DMS153 treated with DMSO at 0.1 percent for 48 hours (cell line): ENCODE results near the gene SYN1.

Experiments used
- DNase-seq: peaks from one replicate; lab custom pipeline; 2025; ENCODE audit not compliant: unreplicated experiment; lab: John Stamatoyannopoulos, UW

SYN1 gene

DNA sequence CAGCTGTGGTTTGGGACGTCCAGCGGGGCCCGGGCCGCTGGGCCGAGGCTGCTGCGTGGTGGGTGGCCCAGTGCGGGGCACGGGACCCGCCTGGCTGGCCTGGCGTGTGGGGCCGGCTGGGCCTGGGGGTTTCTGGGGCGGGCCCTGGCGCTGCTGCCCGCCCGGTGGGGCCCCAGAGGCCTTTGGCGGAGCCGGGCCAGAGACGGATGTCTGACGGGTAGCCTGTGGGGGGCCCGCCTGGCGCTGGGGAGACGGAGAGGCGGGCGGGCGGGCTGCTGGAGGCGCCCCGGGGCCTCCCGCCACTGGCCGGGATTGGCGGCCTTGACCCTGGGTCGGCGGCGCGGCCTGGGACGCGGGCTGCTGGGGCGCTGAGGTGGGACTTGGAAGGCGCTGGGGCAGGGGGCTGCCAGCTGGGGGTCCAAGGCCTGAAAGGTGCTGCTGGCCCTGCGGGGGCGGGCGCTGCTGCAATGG lies 45.5 kb downstream of the SYN1 start:
- no peak for DNase-seq

DNA sequence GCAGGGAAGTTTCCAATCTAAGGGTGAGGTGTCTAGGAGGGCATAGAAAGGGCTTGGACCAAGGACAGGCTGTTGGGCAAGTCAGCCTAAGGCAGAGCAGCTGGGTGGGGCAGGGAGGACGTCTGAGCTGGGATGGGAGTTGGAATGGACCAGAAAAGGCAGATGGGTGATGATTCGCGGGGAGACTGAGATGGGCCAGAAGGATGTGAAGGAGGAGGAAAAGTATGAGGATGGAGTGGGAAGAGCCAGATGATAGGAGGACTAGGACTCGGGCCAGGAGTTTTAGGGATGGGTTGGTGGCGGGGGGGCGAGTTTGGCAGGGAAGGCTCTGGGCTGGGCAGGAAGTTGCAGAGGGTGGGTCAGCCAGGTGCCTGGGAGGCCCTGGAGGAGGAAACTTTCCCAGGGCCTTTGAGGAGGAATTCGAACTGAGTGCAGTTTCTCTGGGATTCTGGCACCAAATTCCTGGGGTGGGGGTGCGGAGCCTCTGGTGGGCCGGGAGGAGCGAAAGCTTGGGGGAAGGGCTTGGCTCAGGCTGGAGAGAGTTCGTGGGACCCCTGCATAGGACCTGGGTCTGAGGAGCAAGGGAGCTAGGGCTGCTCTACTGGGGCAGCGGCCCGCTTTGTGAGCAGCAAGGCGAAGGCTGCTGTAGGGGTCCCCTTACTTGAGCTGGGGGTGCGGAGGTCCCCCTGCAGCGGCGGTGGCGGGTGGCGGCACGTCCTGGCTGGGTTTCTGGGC lies 46.1 kb downstream of the SYN1 start:
- DNase-seq = no peak

DNA sequence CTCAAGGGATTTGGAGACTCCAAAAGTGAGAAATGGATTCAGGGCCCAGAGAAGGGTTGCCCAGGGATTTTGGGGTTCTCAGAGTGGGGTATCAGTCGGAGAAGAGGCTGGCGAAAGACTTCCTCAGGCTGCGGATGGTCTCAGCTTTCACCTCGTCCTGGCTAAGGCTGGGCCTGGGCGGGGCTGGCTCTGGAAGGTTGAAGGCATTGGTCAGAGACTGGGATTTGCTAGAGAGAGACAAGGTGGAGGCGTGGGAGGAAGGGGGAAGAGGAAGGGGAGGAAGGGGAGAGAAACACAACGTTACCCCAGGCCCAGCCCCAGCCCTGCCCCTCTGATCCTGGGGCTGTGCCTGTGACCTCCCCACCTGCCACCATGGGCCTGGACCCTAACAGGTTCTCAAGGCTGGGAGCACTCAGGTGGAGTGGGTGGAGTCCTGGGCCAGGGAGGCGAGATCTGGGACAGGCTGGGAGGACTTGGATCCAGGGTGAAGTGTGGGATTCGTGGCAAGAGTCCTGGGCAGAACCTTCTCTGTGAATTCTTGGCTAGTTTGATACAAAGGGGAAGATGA lies 46.8 kb downstream of the SYN1 start:
- no peak for DNase-seq

DNA sequence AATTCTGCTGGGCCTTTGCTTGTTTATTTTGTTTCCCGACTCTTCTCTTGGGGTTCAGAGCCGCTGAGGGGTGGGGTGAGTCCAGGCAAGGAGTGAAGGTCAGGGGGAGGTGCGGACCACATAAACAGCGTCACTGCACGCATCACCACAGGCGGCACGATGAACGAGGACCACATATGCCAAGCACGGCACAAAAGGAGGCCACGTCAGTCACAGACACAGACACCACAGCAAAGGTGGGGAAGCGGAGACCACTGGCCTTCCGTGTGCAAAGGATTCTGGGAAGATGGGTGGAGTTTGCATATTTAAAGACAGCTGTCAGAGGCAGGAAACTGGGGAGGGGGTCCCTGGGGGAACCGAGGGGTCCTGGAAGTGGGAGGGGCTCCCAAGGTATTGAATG lies 47.8 kb downstream of the SYN1 start:
- DNase-seq = no peak

DNA sequence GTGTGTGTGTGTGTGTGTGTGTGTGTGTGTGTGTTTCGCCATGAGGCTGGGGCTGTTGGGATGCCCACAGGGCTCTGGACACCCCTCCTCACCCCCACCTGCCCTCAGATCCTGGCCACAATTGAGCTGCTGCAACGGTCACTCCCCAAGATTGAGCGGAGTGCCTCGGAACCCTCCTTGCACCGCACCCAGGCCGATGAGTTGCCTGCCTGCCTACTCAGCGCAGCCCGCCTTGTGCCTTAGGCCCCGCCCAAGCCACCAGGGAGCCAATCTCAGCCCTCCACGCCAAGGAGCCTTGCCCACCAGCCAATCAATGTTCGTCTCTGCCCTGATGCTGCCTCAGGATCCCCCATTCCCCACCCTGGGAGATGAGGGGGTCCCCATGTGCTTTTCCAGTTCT lies 48.4 kb downstream of the SYN1 start:
- no peak for DNase-seq

DNA sequence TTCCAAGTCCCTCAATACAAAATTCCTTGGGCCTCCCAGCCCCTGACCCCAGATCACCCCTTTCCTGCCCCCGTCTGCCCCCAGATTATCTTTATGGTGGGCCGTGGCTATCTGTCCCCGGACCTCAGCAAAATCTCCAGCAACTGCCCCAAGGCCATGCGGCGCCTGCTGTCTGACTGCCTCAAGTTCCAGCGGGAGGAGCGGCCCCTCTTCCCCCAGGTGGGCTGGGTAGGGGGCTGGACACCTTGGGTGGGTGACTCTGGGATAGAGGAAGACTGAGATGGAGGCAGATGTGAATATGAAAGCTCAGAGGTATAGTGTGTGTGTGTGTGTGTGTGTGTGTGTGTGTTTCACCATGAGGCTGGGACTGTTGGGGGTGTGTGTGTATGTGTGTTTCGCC lies 48.9 kb downstream of the SYN1 start:
- no peak for DNase-seq

DNA sequence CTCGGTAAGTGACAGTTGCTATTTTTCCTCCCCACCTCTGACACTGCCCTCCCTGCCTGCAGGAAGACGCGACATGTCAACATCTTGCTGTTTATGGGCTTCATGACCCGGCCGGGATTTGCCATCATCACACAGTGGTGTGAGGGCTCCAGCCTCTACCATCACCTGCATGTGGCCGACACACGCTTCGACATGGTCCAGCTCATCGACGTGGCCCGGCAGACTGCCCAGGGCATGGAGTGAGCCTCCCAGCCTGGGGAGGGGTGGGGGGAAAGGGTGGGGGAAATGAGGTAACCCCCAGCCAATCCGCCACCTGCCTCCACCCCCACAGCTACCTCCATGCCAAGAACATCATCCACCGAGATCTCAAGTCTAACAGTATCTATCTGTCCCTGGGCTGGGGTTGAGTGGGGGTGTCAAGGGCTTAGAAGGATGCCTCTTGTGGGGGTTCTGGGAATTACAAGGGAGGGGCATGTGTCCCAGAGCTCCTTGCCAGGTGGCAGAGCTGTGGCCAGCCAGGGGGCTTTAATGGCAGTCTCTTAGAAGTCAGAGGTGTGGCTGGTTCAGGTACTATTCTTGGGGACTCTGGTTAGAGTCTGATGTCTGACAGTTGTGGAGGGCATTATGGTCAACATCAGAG lies 50.9 kb downstream of the SYN1 start:
- no peak for DNase-seq

DNA sequence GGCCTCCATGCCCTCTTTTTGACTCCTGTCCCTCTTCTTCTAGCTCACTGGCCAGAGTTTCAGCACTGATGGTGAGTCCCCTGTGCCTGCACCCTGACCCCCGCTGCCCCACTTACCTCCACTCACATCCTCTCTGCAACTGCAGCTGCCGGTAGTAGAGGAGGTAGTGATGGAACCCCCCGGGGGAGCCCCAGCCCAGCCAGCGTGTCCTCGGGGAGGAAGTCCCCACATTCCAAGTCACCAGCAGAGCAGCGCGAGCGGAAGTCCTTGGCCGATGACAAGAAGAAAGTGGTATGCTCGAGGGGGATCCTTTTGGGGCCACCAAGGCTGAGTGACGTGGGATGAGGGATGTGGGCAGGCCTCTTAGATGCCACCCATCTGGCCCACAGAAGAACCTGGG lies 52.8 kb downstream of the SYN1 start:
- no peak for DNase-seq

DNA sequence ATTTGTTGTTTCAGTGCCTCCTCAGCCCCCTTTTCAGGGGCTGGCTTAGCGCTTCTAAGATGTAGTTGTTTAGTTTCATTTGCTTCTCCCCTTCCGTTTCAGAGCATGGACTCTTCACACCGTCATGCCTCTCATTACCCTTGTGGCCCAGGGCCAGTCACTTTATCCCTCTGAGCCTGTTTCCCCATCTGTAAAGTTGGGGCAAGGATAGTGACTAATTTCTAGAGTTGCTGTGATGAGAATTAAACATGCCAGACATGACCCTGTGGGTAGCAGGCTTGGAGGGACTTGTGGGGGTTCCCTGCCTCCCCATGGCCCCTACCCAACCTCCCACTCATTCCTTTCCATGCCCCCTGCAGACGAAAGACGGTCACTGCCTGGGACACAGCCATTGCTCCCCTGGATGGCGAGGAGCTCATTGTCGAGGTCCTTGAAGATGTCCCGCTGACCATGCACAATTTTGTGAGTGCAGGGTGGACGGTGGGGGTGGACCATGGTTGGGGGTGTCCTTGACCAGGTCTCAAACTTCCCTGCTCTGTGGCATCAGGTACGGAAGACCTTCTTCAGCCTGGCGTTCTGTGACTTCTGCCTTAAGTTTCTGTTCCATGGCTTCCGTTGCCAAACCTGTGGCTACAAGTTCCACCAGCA lies 55.1 kb downstream of the SYN1 start:
- no peak for DNase-seq

DNA sequence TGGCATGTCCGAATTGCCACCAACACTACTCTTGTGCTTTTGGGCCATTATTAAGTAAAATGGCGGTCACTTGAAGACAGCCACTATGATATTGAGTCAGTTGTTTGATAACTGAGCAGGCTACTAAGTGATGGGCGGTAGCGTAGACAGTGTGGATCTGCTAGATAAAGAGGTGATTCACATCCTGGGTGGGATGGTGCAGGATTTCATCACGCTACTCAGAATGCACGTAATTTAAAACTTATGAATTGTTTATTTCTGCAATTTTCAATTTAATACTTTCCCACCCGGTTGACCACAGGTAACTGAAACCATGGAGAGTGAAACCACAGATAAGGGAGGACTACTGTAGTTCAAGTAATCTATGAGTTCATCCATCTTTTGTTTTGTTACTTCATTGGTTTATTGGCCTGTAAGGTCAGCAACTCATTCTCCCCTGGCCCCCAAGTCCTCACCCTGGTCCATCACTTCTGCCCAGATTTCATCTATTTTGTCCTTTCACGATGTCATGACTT lies 55.8 kb downstream of the SYN1 start:
- no peak for DNase-seq

DNA sequence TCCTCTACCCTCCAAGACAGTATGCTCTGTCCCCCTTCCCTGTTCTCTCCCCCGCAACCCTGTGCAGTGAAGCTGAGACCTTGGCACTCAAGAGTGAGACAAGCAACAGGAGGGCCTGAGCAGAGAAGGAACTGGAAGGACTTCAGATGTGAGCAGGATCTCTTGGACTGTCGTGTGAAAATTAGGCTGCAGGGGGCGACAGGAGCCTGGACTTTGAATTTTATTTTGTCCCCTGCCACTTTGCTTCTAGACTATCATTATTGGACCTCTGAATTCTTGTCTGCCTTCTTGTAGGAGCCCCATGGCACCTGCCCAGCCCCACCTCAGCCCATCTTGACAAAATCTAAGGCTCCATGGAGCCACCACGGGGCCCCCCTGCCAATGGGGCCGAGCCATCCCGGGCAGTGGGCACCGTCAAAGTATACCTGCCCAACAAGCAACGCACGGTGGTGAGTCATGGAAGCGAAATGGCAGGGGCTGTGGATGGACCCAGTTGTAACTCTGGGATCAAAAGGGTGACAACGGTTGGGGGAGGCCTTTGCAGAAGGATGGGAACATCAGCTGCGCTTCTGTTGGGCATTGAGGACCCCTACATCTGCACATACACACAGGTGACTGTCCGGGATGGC lies 56.9 kb downstream of the SYN1 start:
- DNase-seq = no peak

DNA sequence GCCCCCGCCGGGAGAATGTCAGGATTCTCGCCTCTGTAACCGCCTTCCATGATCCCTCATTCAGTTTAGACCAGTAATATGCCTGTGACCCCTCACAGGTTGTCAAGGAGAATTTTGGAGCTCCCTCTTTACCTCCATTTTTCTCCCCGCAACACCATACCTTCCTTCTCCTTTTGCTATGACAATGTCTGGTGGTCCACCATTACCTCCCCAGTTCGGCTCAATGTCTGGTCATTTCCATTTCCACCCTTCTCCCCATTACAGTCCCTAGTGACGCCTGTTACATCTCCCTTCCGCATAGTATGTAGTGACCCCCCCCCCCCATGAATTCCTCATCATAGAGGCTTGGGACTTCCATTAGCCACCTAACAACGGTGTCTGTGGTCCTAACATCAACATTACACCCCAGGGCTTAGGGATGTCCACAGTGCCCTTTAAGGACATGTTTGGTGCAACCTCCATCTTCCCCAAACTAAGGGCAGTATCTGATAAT lies 58.0 kb downstream of the SYN1 start:
- DNase-seq = no peak

DNA sequence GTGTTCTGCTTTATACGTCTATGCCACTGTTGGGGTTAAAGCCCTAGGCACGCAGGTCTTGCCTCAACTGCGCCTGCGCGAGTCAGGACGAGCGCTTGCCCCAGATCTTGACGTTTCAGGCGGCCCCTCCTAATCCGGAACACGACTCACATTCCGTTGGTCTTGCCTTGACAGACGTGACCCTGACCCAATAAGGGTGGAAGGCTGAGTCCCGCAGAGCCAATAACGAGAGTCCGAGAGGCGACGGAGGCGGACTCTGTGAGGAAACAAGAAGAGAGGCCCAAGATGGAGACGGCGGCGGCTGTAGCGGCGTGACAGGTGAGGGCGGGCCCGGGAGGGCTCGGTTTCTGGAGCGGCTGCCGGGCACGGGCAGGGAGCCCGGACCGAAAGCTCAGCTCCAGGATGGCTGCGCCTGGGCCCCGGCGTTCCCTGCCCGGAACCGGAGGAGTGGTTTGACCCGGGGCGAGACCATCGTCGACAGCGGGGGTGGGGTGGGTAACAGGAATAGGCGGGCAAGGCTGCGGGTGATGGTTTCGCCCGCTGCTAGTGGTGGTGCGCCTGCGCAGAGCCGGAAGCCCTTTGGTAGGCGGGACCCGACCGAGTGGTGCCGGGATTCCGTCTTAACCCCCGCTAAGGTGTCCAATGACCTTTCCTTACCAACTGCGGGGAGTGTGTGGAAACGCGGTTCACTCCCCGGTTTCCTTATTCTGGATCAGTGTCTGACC lies 58.6 kb downstream of the SYN1 start, which contains the start of gene ARAF:
Gene ARAF (plus strand): TSS at position 272 of the 725 bp plus-strand sequence. CDS start 1,763 bp downstream, outside the sequence.
- peak; percentile 54 for DNase-seq

DNA sequence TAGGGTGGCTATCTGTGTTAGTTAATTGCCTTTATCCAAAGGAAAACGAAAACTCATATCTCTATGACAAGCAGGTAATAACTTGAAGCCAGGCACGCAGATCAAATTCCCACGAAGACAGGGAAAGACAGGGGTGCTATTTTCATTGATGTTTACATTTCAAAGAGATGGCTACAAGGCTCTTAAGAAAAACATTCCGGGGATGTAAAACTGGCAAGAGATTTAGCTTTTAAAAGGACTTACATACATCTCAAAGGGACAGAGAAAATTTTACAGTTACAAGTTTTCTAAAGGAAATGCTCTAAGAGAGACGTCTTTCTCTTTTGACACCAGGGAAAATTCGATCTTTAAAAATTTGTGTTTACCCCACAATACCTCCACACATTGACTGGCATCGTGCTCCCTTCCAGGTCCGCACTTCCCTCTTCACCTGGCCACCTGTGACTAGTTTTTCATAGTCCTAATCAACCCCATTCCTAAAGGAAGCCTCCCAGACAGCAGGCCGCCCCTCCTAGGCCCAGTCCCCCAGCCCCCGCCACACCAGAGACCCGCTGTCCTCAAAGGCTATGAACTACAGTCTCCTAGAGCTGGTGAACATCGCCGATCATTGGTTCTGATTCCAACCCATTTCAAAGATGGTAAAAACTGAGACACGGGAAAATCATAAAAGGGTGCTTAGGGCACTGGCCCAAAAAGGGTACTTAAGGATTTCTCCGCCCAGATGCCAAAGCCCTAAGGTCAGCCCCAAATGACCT lies 59.3 kb downstream of the SYN1 start:
- DNase-seq = no peak

DNA sequence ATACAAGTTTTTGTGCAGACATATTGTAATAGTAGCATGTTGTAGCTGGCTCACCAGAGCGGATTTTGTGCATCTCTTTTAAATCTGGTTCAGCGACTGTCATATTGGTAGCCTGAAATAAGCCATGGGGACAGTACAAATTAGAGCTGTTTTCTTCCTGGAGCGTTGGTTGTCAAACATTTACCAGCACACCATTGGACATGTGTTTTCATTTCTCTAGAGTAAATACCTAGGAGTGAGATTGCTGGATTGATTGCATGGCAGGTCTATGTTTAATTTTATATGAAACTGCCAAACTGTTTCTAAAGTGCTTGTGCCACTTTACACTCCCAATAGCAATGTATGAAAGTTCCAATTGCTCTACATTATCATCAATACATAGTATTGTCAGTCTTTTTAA lies 61.2 kb downstream of the SYN1 start:
- no peak for DNase-seq

DNA sequence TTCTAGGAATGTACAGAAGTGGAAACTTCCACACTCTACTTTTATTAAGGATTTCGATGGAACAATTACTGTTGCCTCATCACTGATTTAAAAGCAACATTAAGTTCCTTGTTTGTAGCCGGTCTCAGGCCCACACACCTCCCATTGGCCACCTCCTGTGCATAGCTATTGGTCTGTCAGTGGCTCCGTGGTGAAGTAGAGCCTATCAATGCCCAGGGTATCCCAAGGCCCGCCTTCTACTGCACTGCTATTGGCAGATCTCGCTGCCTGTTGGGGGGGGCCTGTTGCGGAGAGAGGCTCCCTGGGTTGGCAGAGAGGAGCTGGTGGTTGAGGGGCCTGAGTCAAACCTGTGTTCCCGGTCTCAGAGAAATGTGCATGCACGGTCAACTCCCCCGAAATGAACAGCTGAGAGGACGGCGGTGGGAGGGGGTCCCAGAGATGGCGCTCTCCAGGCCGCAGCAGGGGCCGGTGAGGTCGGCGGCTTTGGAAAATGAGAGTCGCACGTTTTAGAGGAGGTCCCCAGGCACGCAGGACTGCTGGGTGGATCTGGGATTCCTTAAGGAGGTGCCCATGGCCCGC lies 63.5 kb downstream of the SYN1 start:
- DNase-seq = peak; percentile 68

DNA sequence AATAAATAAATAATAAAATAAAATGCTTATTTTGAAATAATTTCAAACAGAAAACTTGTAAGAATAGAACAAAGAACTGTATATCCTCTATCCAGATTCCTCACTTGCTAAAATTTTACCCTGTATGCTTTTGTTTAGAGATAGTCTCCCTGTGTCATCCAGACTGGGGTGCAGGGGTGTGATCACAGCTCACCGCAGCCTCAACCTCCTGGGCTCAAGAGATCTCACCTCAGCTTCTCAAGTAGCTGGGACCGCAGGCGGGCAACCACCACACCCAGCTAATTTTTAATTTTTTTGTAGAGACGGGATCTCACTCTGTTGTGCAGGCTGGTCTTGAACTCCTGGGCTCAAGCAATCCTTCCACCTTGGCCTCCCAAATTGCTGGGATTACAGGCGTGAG lies 76.2 kb downstream of the SYN1 start:
- DNase-seq = no peak

DNA sequence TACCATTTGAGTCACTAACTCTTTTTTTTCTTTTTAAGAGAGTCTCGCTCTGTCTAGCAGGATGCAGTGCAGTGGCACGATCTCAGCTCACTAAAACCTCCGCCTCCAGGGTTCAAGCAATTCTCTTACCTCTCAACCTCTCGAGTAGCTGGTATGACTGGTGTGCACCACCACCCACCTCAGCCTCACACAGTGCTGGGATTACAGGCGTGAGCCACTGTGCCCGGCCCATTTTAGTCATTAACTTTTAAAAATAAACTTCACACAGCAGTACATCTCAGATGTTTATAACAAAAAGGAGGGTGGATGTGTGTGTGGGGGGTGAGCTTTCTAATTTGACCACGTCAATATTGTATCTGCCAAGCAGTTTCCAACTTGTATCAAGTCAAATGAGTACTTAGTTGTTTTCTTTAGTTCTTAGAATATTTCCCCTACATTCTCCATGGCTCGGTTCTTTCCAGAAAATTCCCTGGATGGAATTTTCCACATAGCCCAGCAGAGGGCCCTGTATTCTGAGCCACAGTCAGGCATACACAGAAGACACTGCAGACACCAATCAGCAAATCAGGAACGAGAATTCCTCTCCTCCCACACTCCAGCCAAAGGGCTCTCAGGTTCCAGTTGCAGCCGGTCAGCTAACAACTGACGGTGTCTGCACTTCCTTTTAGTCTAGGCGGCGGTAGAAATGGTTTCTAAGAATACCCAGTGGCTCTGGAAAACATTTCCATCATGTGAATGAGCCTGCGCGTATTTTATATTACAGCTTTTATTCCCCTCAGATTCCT lies 78.7 kb downstream of the SYN1 start:
- peak; percentile 52 for DNase-seq
